Loucy (cell line): ENCODE results near the gene CLPSL2.

Source experiments
- H2AFZ ChIP-seq: fragments of 200-600 bp; sonication (generic); 2 replicates; pipeline ENCODE4 v1.6.0; 2016; ENCODE audit warnings: antibody characterized with exemption, mild to moderate bottlenecking, low read length, moderate library complexity
- H3F3A ChIP-seq: fragments of 200-600 bp; 2 replicates; pipeline ENCODE4 v1.6.0; 2016; ENCODE audit warnings: antibody characterized with exemption, low read depth, mild to moderate bottlenecking
- H3K27me3 ChIP-seq: fragments of 200-600 bp; sonication (generic); 2 replicates; pipeline ENCODE4 v1.6.1; 2014; ENCODE audit warnings: low read length, mild to moderate bottlenecking; ENCODE audit not compliant: insufficient read depth, poor library complexity, severe bottlenecking
- H3K36me3 ChIP-seq: fragments of 200-600 bp; sonication (generic); 2 replicates; pipeline ENCODE4 v1.6.1; 2016; ENCODE audit warnings: low read length; ENCODE audit not compliant: insufficient read depth
- H3K4me1 ChIP-seq: fragments of 200-600 bp; sonication (generic); 2 replicates; pipeline ENCODE4 v1.5.1; 2014; ENCODE audit warnings: low read length, mild to moderate bottlenecking; ENCODE audit not compliant: insufficient read depth, poor library complexity, severe bottlenecking
- H3K4me2 ChIP-seq: fragments of 200-600 bp; sonication (generic); 2 replicates; pipeline ENCODE4 v1.6.0; 2014; ENCODE audit warnings: antibody characterized with exemption, low read length, low read depth, mild to moderate bottlenecking; ENCODE audit not compliant: poor library complexity, severe bottlenecking
- H3K4me3 ChIP-seq: fragments of 200-600 bp; sonication (generic); 2 replicates; pipeline ENCODE4 v1.5.1; 2014; ENCODE audit warnings: low read length, mild to moderate bottlenecking, mixed read lengths; ENCODE audit not compliant: poor library complexity, severe bottlenecking
- H3K79me2 ChIP-seq: fragments of 200-600 bp; sonication (generic); 2 replicates; pipeline ENCODE4 v1.6.1; 2014; ENCODE audit warnings: low read length; ENCODE audit not compliant: insufficient read depth
- H3K9ac ChIP-seq: fragments of 200-600 bp; sonication (generic); 2 replicates; pipeline ENCODE4 v1.6.0; 2014; ENCODE audit warnings: mild to moderate bottlenecking, low read depth, low read length, moderate library complexity; ENCODE audit not compliant: poor library complexity, severe bottlenecking
- H3K9me2 ChIP-seq: fragments of 200-600 bp; sonication (generic); replicated peaks from 2 replicates; pipeline ENCODE4 v1.6.1; 2016; ENCODE audit warnings: low read depth, low read length, mixed read lengths
- H3K9me3 ChIP-seq: fragments of 200-600 bp; sonication (generic); 2 replicates; pipeline ENCODE4 v1.6.1; 2014; ENCODE audit warnings: mild to moderate bottlenecking, antibody characterized with exemption, low read length, low read depth; ENCODE audit not compliant: insufficient read depth
- H4K20me1 ChIP-seq: fragments of 200-600 bp; sonication (generic); 2 replicates; pipeline ENCODE4 v1.6.0; 2014; ENCODE audit warnings: antibody characterized with exemption, low read length, mild to moderate bottlenecking; ENCODE audit not compliant: insufficient read depth, poor library complexity, severe bottlenecking
- EZH2phosphoT487 ChIP-seq: fragments of 200-600 bp; IDR thresholded peaks from 2 replicates; pipeline ENCODE4 v1.6.1; 2018; ENCODE audit warnings: antibody characterized with exemption, mild to moderate bottlenecking, moderate library complexity, borderline replicate concordance
- TF ChIP-seq, protein P1 (sequence below): fragments of 200-600 bp; sonication (generic); conservative IDR thresholded peaks from 2 replicates; pipeline ENCODE4 v1.5.1; 2014; ENCODE audit warnings: mild to moderate bottlenecking, antibody characterized with exemption, low read length

CLPSL2 gene

GRCh38 chr6:35798706-35799105, 22.3 kb downstream of the CLPSL2 start:
- H4K20me1 ChIP-seq, result no peaks in the 10 kb centered on the region
- no peak overlapping the region for H3K4me3 ChIP-seq

DNA sequence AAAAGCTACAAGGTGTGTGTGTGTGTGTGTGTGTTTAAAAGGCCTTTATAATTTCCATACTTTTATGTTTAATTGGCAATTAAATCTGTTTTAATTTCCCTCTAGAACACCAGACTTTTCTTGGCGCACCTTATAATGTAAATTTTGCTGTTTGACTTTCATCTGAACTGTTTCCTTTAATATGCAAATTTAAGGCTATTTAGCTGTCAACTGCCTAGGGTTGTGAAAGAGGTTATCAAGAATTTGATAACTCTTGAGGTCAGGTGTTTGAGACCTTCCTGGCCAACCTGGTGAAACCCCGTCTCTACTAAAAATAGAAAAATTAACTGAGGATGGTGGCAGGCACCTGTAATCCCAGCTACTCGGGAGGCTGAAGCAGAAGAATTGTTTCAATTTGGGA, 24.8 kb downstream of the CLPSL2 start:
- H3K9ac ChIP-seq, result no peak overlapping the region
- TF ChIP-seq EZH2phosphoT487, result no peak
- TF ChIP-seq, protein P1, sequence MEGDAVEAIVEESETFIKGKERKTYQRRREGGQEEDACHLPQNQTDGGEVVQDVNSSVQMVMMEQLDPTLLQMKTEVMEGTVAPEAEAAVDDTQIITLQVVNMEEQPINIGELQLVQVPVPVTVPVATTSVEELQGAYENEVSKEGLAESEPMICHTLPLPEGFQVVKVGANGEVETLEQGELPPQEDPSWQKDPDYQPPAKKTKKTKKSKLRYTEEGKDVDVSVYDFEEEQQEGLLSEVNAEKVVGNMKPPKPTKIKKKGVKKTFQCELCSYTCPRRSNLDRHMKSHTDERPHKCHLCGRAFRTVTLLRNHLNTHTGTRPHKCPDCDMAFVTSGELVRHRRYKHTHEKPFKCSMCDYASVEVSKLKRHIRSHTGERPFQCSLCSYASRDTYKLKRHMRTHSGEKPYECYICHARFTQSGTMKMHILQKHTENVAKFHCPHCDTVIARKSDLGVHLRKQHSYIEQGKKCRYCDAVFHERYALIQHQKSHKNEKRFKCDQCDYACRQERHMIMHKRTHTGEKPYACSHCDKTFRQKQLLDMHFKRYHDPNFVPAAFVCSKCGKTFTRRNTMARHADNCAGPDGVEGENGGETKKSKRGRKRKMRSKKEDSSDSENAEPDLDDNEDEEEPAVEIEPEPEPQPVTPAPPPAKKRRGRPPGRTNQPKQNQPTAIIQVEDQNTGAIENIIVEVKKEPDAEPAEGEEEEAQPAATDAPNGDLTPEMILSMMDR, result no peak
- no peaks in the 10 kb centered on the region for H3K36me3 ChIP-seq
- H3K9me3 ChIP-seq, result no peaks in the 10 kb centered on the region
- no peaks in the 10 kb centered on the region for H3F3A ChIP-seq
- no peaks in the 10 kb centered on the region for H3K9me2 ChIP-seq
- H3K4me1 ChIP-seq, result no peaks in the 10 kb centered on the region
- H3K4me3 ChIP-seq, result no peak overlapping the region
- no peaks in the 10 kb centered on the region for H3K27me3 ChIP-seq
- no peak overlapping the region for H2AFZ ChIP-seq
- no peak overlapping the region for H3K4me2 ChIP-seq
- H3K79me2 ChIP-seq, result no peaks in the 10 kb centered on the region
- H4K20me1 ChIP-seq, result no peaks in the 10 kb centered on the region

More at GRCh38 chr6:35798706-35799105, 22.3 kb downstream of the CLPSL2 start:
- H3K79me2 ChIP-seq, result no peaks in the 10 kb centered on the region
- H3K9me2 ChIP-seq, result no peaks in the 10 kb centered on the region
- H3F3A ChIP-seq, result no peaks in the 10 kb centered on the region
- no peak overlapping the region for H3K9ac ChIP-seq
- H3K4me2 ChIP-seq, result no peak overlapping the region
- no peaks in the 10 kb centered on the region for H3K36me3 ChIP-seq
- H2AFZ ChIP-seq, result no peak overlapping the region
- H3K27me3 ChIP-seq, result no peaks in the 10 kb centered on the region
- H3K4me1 ChIP-seq, result no peaks in the 10 kb centered on the region
- TF ChIP-seq, protein P1, result no peak
- no peak for TF ChIP-seq EZH2phosphoT487
- H3K9me3 ChIP-seq, result no peaks in the 10 kb centered on the region

- Histone ChIP-seq H3K79me2 (no peaks in the 10 kb centered on the region), H3K4me2 (peak within 1 kb of the TSS; percentile 49), H3K9me3 (no peaks in the 10 kb centered on the region), H3K9me2 (no peaks in the 10 kb centered on the region), H3F3A (no peaks in the 10 kb centered on the region), H3K36me3 (no peaks in the 10 kb centered on the region), H2AFZ (no peak within 1 kb of the TSS), H3K4me3 (no peak within 1 kb of the TSS), H3K27me3 (no peaks in the 10 kb centered on the region), H4K20me1 (no peaks in the 10 kb centered on the region), H3K4me1 (no peaks in the 10 kb centered on the region), H3K9ac (no peak within 1 kb of the TSS)
- TF ChIP-seq, protein P1, result no peak
- no peak for TF ChIP-seq EZH2phosphoT487
Observed at GRCh38 chr6:35804996-35805736, 28.8 kb downstream of the CLPSL2 start, which contains the start of gene LHFPL5. TSS of gene LHFPL5 (plus strand) at chr6:35805352. CDS start at chr6:35805671, 319 bp downstream.
